ENCODE results near the gene RPN2.

DNA sequence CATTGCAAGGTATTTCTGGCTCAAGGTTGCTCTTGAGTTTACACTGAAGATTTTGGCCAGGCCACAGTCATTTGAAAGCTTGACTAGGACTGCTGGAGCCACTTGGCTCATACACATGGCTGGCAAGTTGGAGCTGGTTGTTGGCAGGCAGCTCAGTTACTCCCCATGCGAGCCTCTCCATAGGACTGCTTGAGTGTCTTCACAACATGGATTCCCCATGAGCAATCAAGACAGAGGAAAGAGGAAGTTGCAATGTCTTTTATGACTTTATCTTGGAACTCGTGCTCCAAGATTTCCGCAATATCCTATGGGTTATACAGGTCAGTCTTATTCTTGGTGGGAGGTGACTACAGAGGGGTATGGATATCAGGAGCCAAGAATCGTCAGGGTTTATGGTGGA lies 109.0 kb downstream of the RPN2 start:
- TF ChIP-seq POLR2A (IDR thresholded peaks at IDR 0.05) (no peak), CTCF (IDR thresholded peaks at IDR 0.05) (no peak)

Measured in uterus (tissue), 2 donors.